ENCODE results near the gene SMIM35. TPM values are rescaled to one million over a fixed set of nuclear protein-coding genes. Genes with fewer than 3 reads are reported as not detected.

Gene SMIM35
- total RNA-seq, 1 experiment from 2014 or later, result not detected

GRCh38 chr11:118054712-118055640, 31.8 kb downstream of the SMIM35 start:
- H3K56ac ChIP-seq (ENCODE audit: insufficient read length, low read depth, low read length), result no peak overlapping the region
- H4K5ac ChIP-seq (ENCODE audit: insufficient read length, low read depth, low read length), result no peak overlapping the region
- H3K4me1 ChIP-seq (ENCODE audit: insufficient read depth, low read length), result no peaks in the 10 kb centered on the region
- H2BK15ac ChIP-seq (ENCODE audit: low read depth, low read length), result no peak overlapping the region
- H3K4me2 ChIP-seq (ENCODE audit: insufficient read depth, insufficient read length, low read length), result no peak overlapping the region
- no peaks in the 10 kb centered on the region for H4K20me1 ChIP-seq (ENCODE audit: control insufficient read depth, insufficient read depth, insufficient read length)
- H3K27ac Mint-ChIP-seq, result no peak overlapping the region; a peak in 1 of 7 replicates
- no peak for DNase-seq
- no peaks in the 10 kb centered on the region for H3K36me3 Mint-ChIP-seq (ENCODE audit: insufficient read depth in 1 of 3, low read depth in 3 of 3)
- H3K9me3 Mint-ChIP-seq, result no peaks in the 10 kb centered on the region
- H2BK12ac ChIP-seq (ENCODE audit: insufficient read length, low read depth, low read length), result no peak overlapping the region
- no peak overlapping the region for H2BK120ac ChIP-seq (ENCODE audit: low read depth, low read length, poor library complexity, severe bottlenecking)
- H3K23ac ChIP-seq (ENCODE audit: insufficient read length, low read depth, low read length), result no peak overlapping the region
- H3K4me3 Mint-ChIP-seq, result no peak overlapping the region
- no peak overlapping the region for H3T11ph ChIP-seq (ENCODE audit: low read length)
- no peak overlapping the region for H2AK5ac ChIP-seq (ENCODE audit: insufficient read length, low read length)
- WGBS (ENCODE audit: extremely low coverage, insufficient read length, low lambda C conversion rate), result no CpG with 5 or more reads among the region's 12 CpGs
- no peak overlapping the region for H4K91ac ChIP-seq (ENCODE audit: insufficient read length, low read depth, low read length)
- no peak overlapping the region for H2BK20ac ChIP-seq (ENCODE audit: low read depth, low read length, poor library complexity, severe bottlenecking)
- no peaks in the 10 kb centered on the region for H3K9me3 ChIP-seq (ENCODE audit: control insufficient read depth, low read depth, low read length)
- H3K79me2 ChIP-seq (ENCODE audit: insufficient read depth, low read length), result no peaks in the 10 kb centered on the region
- H3K79me1 ChIP-seq (ENCODE audit: insufficient read depth, low read depth, low read length, poor library complexity, severe bottlenecking), result no peaks in the 10 kb centered on the region
- TF ChIP-seq CTCF (conservative IDR thresholded peaks at IDR 0.05), result no peak
- H3K4ac ChIP-seq (ENCODE audit: low read depth, low read length), result no peak overlapping the region
- H3K27ac ChIP-seq (ENCODE audit: insufficient read length, low read depth, low read length), result no peak overlapping the region
- no peak overlapping the region for H3K18ac ChIP-seq (ENCODE audit: insufficient read length, low read depth, low read length)
- H2BK5ac ChIP-seq (ENCODE audit: insufficient read length, low read length), result no peak overlapping the region
- peaks cover 2 to 9% of the 10 kb centered on the region in 2 experiments; a peak in 3 of 4 replicates for H3K4me1 Mint-ChIP-seq
- H4K8ac ChIP-seq (replicated peaks; ENCODE audit: insufficient read length, low read depth, low read length), result no peak overlapping the region
- H3K9ac ChIP-seq (ENCODE audit: extremely low read depth, insufficient read length, low read length), result no peak overlapping the region
- H3K27me3 Mint-ChIP-seq (ENCODE audit: low read depth), result peaks cover 16% of the 10 kb centered on the region
- H3K23me2 ChIP-seq (ENCODE audit: insufficient read length, low read depth, low read length, poor library complexity, severe bottlenecking), result no peaks in the 10 kb centered on the region
- H3K27me3 ChIP-seq (ENCODE audit: insufficient read depth, low read length), result no peaks in the 10 kb centered on the region
- H2AFZ ChIP-seq (ENCODE audit: low read length), result no peak overlapping the region
- no peak overlapping the region for H3K14ac ChIP-seq (ENCODE audit: insufficient read depth, low read length)

All from H9 (cell line).